COLO829 (cell line): ENCODE results near the gene GIMD1.

Experiments used
- DNase-seq: peaks from one replicate; pipeline ENCODE4 v3.0.0; 2012; ENCODE audit warnings: low spot score

GIMD1 gene

DNA sequence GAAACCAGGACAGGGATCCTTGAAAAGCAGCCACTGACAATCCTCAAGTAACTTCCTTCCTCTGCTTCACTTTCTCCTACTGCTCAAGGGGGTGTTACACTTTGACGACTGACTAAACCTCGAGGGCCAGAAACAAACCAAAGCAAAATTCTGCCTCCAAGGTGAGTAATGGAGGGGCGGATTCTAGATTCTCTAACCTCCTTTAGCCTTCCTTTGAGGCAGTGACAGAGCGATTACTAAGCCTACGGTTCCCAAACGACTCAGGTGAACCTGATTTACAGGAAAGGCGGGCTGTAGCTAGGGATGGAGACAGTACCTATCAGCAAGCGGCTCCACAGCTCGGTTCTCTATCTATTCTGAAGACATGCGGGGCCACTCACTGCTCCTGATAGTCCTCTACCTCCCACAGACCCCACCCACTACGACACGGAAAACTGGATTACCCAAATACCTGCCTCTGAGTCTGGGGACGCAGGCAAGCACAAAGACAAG is 53.1 kb downstream of the GIMD1 start:
- DNase-seq: no peak

DNA sequence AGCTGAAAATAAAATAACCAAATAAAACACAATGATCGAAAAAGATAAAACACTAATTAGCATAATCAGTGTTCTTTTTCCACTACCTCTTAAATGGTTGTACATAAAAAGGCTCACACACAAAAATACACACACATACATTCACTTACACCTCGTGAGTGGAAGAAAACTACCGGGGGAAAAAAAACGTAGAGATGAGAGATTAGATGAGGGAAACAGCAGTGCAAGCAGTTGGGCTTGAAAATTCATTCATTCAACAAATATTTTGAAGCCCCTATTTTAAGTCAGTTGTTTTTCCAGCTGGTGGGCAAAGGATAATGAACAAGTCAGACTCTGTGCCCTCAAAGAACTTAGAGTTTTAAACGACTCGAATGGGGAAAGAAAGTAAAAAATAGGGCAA is 53.6 kb downstream of the GIMD1 start:
- no peak for DNase-seq

DNA sequence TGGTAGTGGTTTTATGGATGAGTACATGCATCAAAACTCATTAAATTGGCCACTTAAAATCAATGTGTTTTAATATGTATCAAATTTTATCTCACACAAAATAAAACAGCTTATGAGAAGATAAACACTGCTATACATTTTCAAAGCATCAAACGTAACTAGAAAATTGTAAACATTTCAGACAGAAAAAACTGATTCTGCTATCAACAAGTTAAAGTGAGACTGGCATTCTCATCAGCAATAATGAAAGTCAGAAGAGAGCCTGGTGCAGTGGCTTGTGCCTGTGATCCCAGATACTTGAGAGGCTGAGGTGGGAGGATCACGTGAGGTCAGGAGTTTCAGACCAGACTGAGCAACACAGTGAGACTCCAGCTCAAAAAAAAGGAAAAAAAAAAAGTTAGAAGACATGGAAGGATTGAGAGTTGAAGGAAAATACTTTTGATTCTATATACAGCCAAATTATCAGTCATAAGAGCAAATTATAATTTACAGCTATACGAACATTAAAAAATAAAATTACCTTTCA is 55.5 kb downstream of the GIMD1 start:
- no peak for DNase-seq

DNA sequence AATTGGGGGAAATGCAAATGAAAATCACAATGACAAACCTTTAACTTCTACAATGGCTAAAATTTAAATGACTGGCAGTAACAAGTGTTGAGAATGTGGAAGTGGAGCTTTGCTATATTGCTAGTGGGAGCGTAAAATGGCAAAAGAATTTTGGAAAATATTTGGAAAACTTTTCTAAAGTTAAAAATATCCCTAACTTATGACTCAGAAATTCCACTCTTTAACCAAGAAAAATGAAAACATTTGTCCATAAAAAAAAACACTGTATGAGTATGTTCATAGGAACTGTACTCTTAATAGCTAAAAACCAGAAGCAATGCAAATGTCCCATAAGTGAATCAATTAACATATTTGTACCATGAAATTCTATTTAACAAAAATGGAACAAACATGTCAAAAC is 56.2 kb downstream of the GIMD1 start:
- no peak for DNase-seq
